GM12873 (cell line): ENCODE measurements around the gene IL15RA.

Source experiments
- TF ChIP-seq, protein P1 (sequence below): IDR thresholded peaks from 2 replicates; pipeline ENCODE4 v1.5.1; 2012; ENCODE audit warnings: low read depth, mild to moderate bottlenecking, moderate library complexity, low read length, control low read depth; ENCODE audit not compliant: insufficient read depth; ENCODE audit errors: missing control alignments

Gene IL15RA

DNA sequence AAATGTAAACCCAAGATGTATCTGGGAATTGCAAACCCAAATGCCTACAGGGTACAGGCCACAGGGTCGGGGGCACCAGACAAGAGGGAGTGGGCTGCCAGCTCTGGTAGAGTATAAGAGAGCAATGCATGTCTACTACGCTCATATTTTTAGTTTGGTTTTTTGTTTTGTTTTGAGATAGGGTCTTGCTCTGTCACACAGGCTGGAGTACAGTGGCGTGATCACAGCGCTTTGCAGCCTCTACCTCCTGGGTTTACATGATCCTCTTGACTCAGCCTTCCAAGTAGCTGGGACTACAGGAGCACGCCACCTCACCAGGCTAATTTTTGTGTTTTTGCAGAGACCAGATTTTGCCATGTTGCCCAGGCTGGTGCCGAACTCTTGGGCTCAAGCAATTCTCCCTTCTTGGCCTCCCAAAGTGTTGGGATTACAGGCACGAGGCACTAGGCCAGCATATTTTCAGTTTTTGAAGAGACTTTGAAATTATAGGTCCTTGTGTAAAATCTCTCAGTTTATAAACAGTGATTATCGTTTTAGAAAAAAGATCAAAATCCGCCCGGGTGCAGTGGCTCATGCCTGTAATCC, 11.1 kb upstream of the IL15RA start:
- TF ChIP-seq, protein P1, sequence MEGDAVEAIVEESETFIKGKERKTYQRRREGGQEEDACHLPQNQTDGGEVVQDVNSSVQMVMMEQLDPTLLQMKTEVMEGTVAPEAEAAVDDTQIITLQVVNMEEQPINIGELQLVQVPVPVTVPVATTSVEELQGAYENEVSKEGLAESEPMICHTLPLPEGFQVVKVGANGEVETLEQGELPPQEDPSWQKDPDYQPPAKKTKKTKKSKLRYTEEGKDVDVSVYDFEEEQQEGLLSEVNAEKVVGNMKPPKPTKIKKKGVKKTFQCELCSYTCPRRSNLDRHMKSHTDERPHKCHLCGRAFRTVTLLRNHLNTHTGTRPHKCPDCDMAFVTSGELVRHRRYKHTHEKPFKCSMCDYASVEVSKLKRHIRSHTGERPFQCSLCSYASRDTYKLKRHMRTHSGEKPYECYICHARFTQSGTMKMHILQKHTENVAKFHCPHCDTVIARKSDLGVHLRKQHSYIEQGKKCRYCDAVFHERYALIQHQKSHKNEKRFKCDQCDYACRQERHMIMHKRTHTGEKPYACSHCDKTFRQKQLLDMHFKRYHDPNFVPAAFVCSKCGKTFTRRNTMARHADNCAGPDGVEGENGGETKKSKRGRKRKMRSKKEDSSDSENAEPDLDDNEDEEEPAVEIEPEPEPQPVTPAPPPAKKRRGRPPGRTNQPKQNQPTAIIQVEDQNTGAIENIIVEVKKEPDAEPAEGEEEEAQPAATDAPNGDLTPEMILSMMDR = no peak

DNA sequence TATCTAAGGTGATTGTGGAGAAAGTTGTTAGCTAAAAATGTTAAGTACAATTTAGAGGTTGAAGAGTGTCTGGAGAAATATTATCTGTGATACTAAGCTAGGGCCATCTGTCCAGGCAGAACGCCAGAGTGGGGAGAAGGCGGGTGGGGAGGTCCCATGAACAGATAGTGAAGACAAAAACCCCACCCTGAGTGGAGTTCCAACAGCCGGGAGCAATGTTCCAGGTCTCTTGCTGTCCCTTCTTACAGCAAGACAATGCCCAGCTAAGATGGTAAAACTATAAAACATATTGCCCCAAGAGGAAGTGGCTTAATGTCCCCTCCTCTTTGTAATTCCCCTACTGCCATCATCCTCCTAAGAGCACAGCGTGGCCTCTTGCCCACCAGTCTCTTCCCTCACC, 10.4 kb upstream of the IL15RA start:
- TF ChIP-seq, protein P1 = no peak

DNA sequence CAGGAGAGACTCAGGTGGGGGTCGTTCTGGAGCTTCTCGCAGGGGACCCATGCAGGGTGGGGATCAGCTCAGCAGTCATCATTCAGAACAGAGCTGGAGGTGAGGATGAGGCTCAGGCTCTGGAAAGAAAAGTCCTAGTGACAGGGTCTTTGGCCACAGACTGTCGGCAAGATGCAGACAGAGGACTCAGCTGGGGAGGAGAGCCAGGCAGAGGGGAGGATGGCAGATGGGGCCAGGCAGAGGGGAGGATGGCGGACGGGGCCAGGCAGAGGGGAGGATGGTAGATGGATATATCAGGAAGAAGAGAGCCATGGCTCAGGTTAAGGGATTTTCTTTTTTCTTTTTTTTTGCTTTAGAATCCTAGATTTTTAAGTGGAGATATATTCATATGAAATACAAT, 7.7 kb upstream of the IL15RA start:
- TF ChIP-seq, protein P1 = no peak

DNA sequence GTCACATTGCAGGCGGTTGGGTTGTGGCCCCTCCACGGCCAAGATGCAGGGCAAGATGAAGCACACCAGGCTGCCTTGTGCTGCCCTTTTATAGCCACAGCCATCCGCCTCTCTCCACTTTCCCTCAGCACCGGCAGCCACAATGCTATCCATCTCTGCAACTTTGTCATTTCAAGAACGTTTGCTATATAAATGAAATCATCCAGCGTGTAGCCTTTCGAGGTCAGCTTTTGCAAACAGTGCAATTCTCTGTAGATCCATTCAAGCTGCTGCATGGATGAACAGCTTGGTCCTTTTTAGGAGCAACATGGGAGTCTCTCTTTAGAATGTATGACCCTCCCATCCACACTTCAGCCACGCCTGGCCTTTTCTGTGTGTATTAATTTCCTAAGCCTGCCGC, 6.4 kb upstream of the IL15RA start:
- TF ChIP-seq, protein P1 = no peak

DNA sequence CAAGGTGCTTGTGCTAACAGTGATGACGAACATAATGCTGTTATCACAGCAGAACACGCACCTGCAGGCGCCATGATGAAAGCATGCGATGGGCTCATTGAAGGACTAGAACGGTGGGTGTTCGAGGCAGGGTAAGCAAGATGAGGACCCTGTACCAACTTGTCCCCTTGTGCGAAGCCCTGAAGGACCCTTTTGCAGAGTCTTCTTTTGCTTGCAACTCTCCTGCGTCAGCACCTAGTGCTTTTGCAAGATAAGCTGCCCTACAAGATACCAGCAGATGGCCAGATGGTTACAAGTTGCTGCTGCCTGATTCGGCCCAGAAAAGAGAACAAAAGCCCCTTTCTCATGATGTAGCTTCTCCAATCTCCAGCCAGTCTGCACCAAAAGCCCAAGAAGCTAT, 4.2 kb upstream of the IL15RA start:
- TF ChIP-seq, protein P1 = no peak

DNA sequence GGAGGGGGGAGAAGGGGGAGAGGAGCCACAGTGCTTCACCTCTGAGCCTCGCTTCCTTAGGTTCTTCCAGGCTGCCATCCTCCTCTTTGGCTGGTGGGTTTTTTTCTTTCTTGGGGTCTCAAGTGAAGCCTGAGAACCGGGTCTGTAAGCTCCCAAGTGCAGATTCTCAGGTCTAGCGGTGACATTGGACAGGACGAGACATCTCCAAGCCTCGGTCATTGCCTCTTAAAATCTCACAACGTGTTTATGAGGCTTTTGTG, 817 bp upstream of the IL15RA start:
- TF ChIP-seq, protein P1 = no peak

DNA sequence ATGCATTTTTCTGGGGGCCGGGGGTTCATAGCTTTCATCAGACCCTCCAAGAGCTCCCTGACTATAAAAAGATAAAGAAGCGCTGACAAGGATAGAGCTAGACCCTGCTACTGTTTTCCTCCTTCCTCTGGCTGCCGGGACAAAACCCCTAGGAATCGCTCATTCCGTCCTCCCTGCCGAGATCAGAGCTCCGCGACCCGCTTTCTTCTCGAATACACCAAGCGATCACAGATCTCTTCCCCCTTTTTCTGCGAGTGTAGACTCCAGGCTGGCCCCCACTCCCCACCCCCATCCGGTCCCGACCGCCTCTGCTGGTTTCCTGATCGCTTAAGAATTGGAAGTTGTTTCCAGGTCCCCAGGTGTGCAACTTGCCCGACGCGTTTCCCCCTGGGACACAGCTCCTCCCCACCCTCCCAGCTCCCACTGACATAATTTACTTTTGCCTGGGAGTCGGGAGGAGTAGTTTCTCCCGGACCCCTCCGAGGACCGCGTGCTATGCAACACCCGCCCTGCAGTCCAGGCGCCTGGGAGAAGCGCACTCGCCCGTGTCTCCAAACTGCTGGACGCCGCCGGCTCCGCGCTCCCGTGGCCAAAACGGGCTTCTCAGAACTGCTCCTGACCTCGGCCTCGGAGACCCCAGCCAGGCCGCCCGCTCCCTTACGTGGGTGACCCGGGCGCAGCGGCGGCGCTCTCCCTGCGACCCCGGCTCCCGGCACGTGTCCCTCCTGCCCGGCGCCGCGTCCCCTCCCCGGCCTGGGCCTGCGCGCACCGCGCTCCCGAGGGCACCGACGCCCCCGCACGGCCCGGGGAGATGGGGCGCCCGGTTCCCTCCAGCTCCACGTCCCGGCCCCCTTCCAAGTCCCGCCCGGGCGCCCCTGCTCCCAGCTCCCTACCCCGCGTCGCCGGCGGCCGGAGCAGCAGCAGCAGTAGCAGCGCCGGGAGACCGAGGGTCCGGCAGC, 552 bp downstream of the IL15RA start:
- TF ChIP-seq, protein P1 = no peak
